Stimulated activated CD4-positive, alpha-beta T cell treated with anti-CD3 and anti-CD28 coated beads, Interleukin-12 subunit alpha, Interleukin-12 subunit beta, amount 100 ng/mL, for 4 hours (primary cell): ENCODE results near the gene H2BK1.

Experiments used
- DNase-seq: peaks from one replicate; pipeline ENCODE4 v3.0.0-alpha.2; 2020

The H2BK1 gene

GRCh38 chr7:151244841-151245346, 34.6 kb upstream of the H2BK1 start:
- DNase-seq: no peak

GRCh38 chr7:151244196-151244840, 34.0 kb upstream of the H2BK1 start:
- DNase-seq: peak; percentile 46

- DNase-seq: no peak
Observed at GRCh38 chr7:151243408-151244195, 33.3 kb upstream of the H2BK1 start.

GRCh38 chr7:151243045-151243349, 32.7 kb upstream of the H2BK1 start:
- no peak for DNase-seq

GRCh38 chr7:151242159-151243044, 32.1 kb upstream of the H2BK1 start:
- no peak for DNase-seq

- DNase-seq: no peak
Observed at GRCh38 chr7:151241755-151242096, 31.4 kb upstream of the H2BK1 start.

GRCh38 chr7:151240942-151241754, 30.9 kb upstream of the H2BK1 start:
- DNase-seq: no peak

- no peak for DNase-seq
Observed at GRCh38 chr7:151240536-151240935, 30.2 kb upstream of the H2BK1 start.

- DNase-seq: no peak
Observed at GRCh38 chr7:151239837-151240459, 29.7 kb upstream of the H2BK1 start.

- no peak for DNase-seq
Observed at GRCh38 chr7:151238924-151239836, 28.9 kb upstream of the H2BK1 start.

GRCh38 chr7:151238190-151238810, 28.0 kb upstream of the H2BK1 start:
- no peak for DNase-seq

GRCh38 chr7:151237244-151238189, 27.2 kb upstream of the H2BK1 start:
- no peak for DNase-seq

- DNase-seq: no peak
Observed at GRCh38 chr7:151236406-151236805, 26.1 kb upstream of the H2BK1 start.

- DNase-seq: no peak
Observed at GRCh38 chr7:151235091-151235787, 25.0 kb upstream of the H2BK1 start.

GRCh38 chr7:151233804-151234203, 23.5 kb upstream of the H2BK1 start:
- no peak for DNase-seq

- DNase-seq: peak; percentile 73
Observed at GRCh38 chr7:151232917-151233701, 22.8 kb upstream of the H2BK1 start.

GRCh38 chr7:151232091-151232916, 22.0 kb upstream of the H2BK1 start, which contains the start of gene CHPF2:
Gene CHPF2, plus strand, starts transcription at chr7:151232483. Its CDS starts 1,529 bp downstream, at chr7:151234012.
- peak; percentile 87 for DNase-seq
